Kidney epithelial cell (primary cell): Measurements from ENCODE around the gene PANX2. TPM values are rescaled to one million over a fixed set of nuclear protein-coding genes. Genes with fewer than 3 reads are reported as not detected.

ENCODE experiments used
- DNase-seq: peaks from one replicate; pipeline ENCODE4 v3.0.0-alpha.2; 2010; ENCODE audit warnings: low read depth
- H3K27me3 ChIP-seq: 2 replicates; pipeline ENCODE4 v1.6.0; 2011; ENCODE audit warnings: low read length; ENCODE audit not compliant: control insufficient read depth, insufficient read depth
- H3K36me3 ChIP-seq: 2 replicates; pipeline ENCODE4 v1.5.1; 2011; ENCODE audit warnings: low read length; ENCODE audit not compliant: control insufficient read depth, insufficient read depth
- H3K4me3 ChIP-seq: 2 replicates; pipeline ENCODE4 v1.5.1; 2011; ENCODE audit warnings: low read depth, mild to moderate bottlenecking, control low read depth, low read length
- total RNA-seq: library from RNA; depleted of rRNA; stranded (reverse); fragments of >200 nt; gene quantifications from 2 replicates; pipeline ENCODE4 v1.2.3, GENCODE V29; 2015
- TF ChIP-seq, protein P1 (sequence below): IDR thresholded peaks from 2 replicates; pipeline ENCODE4 v1.5.1; 2011; ENCODE audit warnings: mild to moderate bottlenecking, moderate library complexity, low read length, control low read depth, inconsistent platforms; ENCODE audit not compliant: insufficient read depth, poor library complexity, severe bottlenecking

Gene PANX2
- total RNA-seq, 1 donor from 2014 or later = 0.33 TPM

DNA sequence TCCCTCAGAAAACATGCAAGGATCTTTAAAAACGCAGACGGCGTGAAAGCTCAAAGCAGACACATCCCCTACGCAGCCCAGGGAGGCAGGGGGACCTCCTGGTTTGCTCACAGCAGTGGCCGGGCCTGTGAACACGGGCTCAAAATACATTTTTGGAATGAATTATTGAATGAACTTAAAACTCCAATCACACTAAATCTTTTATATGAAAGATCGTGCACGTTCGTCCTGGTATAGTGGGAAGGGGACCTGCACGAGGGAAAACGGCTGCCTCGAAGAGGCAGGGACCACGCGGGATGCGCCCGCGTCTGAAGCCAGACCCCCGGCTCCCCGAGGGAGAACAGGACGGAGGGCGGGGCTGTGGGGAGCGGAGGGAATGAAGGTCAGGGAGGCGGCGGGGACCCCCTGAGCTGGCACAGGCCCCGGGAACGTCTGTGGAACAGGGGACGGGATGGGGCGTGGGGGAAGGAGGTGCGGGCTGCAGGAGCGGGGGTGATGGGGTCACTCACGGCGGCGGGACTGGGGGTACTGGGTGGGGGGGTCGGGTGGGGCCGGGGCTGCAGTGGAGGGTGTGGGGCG is 1.3 kb upstream of the PANX2 start:
- Histone ChIP-seq H3K27me3 (peaks cover 32% of the 10 kb centered on the region), H3K4me3 (no peak overlapping the region), H3K36me3 (no peaks in the 10 kb centered on the region)
- no peak for DNase-seq
- TF ChIP-seq, protein P1, sequence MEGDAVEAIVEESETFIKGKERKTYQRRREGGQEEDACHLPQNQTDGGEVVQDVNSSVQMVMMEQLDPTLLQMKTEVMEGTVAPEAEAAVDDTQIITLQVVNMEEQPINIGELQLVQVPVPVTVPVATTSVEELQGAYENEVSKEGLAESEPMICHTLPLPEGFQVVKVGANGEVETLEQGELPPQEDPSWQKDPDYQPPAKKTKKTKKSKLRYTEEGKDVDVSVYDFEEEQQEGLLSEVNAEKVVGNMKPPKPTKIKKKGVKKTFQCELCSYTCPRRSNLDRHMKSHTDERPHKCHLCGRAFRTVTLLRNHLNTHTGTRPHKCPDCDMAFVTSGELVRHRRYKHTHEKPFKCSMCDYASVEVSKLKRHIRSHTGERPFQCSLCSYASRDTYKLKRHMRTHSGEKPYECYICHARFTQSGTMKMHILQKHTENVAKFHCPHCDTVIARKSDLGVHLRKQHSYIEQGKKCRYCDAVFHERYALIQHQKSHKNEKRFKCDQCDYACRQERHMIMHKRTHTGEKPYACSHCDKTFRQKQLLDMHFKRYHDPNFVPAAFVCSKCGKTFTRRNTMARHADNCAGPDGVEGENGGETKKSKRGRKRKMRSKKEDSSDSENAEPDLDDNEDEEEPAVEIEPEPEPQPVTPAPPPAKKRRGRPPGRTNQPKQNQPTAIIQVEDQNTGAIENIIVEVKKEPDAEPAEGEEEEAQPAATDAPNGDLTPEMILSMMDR = no peak

DNA sequence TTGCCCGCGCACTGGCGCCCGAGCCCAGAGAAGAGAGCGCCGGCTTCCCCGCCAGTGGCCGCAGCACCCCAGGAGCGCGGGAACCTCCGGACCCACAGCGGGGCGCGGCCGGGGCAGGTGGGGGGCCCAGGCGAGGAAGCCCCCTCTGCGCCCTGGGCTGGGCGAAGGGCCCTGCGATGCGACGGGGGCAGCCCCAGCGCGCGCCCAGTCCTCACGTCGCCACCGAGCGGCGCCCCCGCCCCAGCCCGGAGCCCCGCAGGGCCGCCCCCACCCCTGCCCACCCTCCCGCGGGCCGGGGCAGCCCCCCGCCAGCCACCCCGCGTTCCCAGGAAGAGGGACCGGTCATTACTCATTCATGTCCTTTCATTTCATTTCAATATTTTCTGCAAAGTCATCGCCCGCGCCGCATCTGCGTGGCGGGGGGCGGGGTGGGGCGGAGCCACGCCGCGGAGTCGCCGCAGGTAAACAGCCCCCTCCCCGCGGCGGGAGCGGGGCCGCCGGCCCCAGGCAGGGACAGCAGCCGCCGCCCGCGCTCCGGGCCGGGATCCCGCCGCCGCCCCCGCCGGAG is 673 bp upstream of the PANX2 start:
- TF ChIP-seq, protein P1 = no peak
- H3K4me3 ChIP-seq = peak overlapping the region; percentile 27
- no peak for DNase-seq

GRCh38 chr22:50171319-50171964 is 911 bp downstream of the PANX2 start:
- Histone ChIP-seq H3K27me3 (peaks cover 35% of the 10 kb centered on the region), H3K36me3 (no peaks in the 10 kb centered on the region), H3K4me3 (no peak overlapping the region)
- no peak for DNase-seq
- TF ChIP-seq, protein P1 = no peak

More for the DNA sequence above, 673 bp upstream of the PANX2 start:
- Histone ChIP-seq H3K36me3 (no peaks in the 10 kb centered on the region), H3K27me3 (peaks cover 32% of the 10 kb centered on the region)

DNA sequence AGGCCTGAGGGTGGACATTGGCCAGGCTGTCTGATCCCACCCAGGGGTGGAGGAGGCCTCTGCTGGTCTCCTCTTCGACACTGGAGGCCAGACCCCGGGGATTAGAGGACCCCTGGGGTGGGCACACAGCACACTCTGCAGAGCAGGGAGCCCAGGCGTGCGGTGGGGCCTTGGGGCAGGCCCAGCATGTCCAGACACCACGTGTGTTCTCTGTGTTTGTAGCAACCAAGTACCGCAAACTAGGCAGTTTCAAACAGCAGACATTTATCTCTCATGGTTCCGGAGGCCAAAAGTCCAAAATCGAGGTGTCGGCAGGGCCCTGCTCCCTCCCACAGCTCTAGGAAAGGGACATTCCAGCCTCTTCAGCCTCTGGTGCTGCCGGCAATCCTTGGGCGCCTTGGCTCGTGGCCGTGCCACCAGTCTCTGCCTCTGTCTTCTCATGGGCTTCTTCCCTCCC is 1.5 kb downstream of the PANX2 start:
- H3K36me3 ChIP-seq = no peaks in the 10 kb centered on the region
- TF ChIP-seq, protein P1 = no peak
- no peak for DNase-seq
- H3K4me3 ChIP-seq = no peak overlapping the region
- H3K27me3 ChIP-seq = peaks cover 35% of the 10 kb centered on the region

GRCh38 chr22:50173311-50173982 is 2.9 kb downstream of the PANX2 start:
- TF ChIP-seq, protein P1 = no peak
- Histone ChIP-seq H3K27me3 (peaks cover 36% of the 10 kb centered on the region), H3K4me3 (no peak overlapping the region), H3K36me3 (no peaks in the 10 kb centered on the region)
- no peak for DNase-seq
